B cell (primary cell): ENCODE measurements around the gene ZNF747. TPM values are rescaled to one million over a fixed set of nuclear protein-coding genes. Genes with fewer than 3 reads are reported as not detected.
"Not testable (repeated sequence)": the region's sequence is repeated elsewhere in the genome, so short reads cannot be mapped to it uniquely, and the experiment has no call there.

Source experiments
- ATAC-seq: fragments of 200-7000 bp; cut with Tn5 transposase; one replicate; pipeline ENCODE4 v1.10.0; 2021; ENCODE audit warnings: low read depth, mild to moderate bottlenecking, moderate number of reproducible peaks, moderate library complexity
- CTCF ChIA-PET: fragments of 350-600 bp; sonication (Branson Sonifier 250); formaldehyde crosslinking; loops from one replicate; lab custom pipeline; 2021; ENCODE audit warnings: antibody characterized with exemption, inconsistent platforms; lab: Charles Lee
- POLR2A ChIA-PET: fragments of 350-600 bp; sonication (Branson Sonifier 250); formaldehyde crosslinking; loops from one replicate; lab custom pipeline; 2021; ENCODE audit warnings: antibody characterized with exemption; lab: Charles Lee
- DNase-seq: peaks from one replicate; pipeline ENCODE4 v3.0.0; 2013
- H2AFZ ChIP-seq: 2 replicates; pipeline ENCODE4 v1.6.1; 2012; ENCODE audit warnings: mild to moderate bottlenecking, low read depth, low read length; ENCODE audit not compliant: insufficient read depth, poor library complexity, severe bottlenecking
- H3K27ac ChIP-seq, 2 donors: 1 replicate in 1 of 2; 2 replicates in 1 of 2; pipeline ENCODE4 v1.5.1; 2012 to 2013; ENCODE audit warnings: low read length in 2 of 2, mild to moderate bottlenecking in 2 of 2, moderate library complexity in 1 of 2
- H3K27me3 ChIP-seq, 4 experiments: fragments of 200-600 bp in 1 of 4; sonication (generic) in 1 of 4; replicated peaks in 1 of 4; 1 replicate in 2 of 4; 2 replicates in 2 of 4; pipeline versions ENCODE4 v1.6.1 to v1.7.0; 2013 to 2016; ENCODE audit warnings: low read length in 3 of 4, mild to moderate bottlenecking in 2 of 4, mixed read lengths in 1 of 4, moderate library complexity in 1 of 4; ENCODE audit not compliant: insufficient read depth in 4 of 4, control insufficient read depth in 3 of 4; ENCODE audit errors: control extremely low read depth in 1 of 4
- H3K36me3 ChIP-seq, 2 experiments: replicated peaks in 1 of 2; 1 replicate in 1 of 2; 2 replicates in 1 of 2; pipeline versions ENCODE4 v1.6.1 to v1.7.1; 2013; ENCODE audit warnings: low read length in 1 of 2; ENCODE audit not compliant: insufficient read depth in 2 of 2, control insufficient read depth in 1 of 2; ENCODE audit errors: control extremely low read depth in 1 of 2, extremely low read depth in 1 of 2
- H3K4me1 ChIP-seq, 2 donors: fragments of 200-600 bp in 1 of 2; sonication (generic) in 1 of 2; 1 replicate in 1 of 2; 2 replicates in 1 of 2; pipeline versions ENCODE4 v1.5.1 to v1.6.1; 2013 to 2017; ENCODE audit warnings: low read length in 2 of 2; ENCODE audit not compliant: control insufficient read depth in 2 of 2, insufficient read depth in 2 of 2
- H3K4me2 ChIP-seq: replicated peaks from 2 replicates; pipeline ENCODE3; 2012; ENCODE audit warnings: mild to moderate bottlenecking, low read depth, low read length; ENCODE audit not compliant: poor library complexity, severe bottlenecking
- H3K4me3 ChIP-seq, 5 experiments: fragments of 200-600 bp in 1 of 5; sonication (generic) in 1 of 5; 1 replicate in 3 of 5; 2 replicates in 2 of 5; pipeline versions ENCODE4 v1.5.1 to v1.7.0; 2011 to 2016; ENCODE audit warnings: low read length in 4 of 5, mild to moderate bottlenecking in 4 of 5, low read depth in 2 of 5, control low read depth in 1 of 5, moderate library complexity in 1 of 5; ENCODE audit not compliant: insufficient read depth in 1 of 5; ENCODE audit errors: control extremely low read depth in 1 of 5, extremely low read depth in 1 of 5
- H3K79me2 ChIP-seq: fragments of 200-600 bp; sonication (generic); one replicate; pipeline ENCODE4 v1.6.0; 2016; ENCODE audit warnings: low read length; ENCODE audit not compliant: control insufficient read depth, insufficient read depth
- H3K9ac ChIP-seq: fragments of 200-600 bp; sonication (generic); 2 replicates; pipeline ENCODE4 v1.6.1; 2017; ENCODE audit warnings: mild to moderate bottlenecking, low read length, moderate library complexity
- H3K9me3 ChIP-seq, 3 donors: one replicate each; pipeline versions ENCODE4 v1.6.1 to v1.7.1; 2013; ENCODE audit warnings: low read length in 2 of 3; ENCODE audit not compliant: control insufficient read depth in 2 of 3, insufficient read depth in 1 of 3; ENCODE audit errors: control extremely low read depth in 1 of 3
- H4K20me1 ChIP-seq: 2 replicates; pipeline ENCODE4 v1.6.0; 2012; ENCODE audit warnings: mild to moderate bottlenecking, low read length; ENCODE audit not compliant: insufficient read depth, control insufficient read depth, poor library complexity, severe bottlenecking
- H3K27ac Mint-ChIP-seq: one replicate; pipeline ENCODE4 v1.8.0; 2021; ENCODE audit warnings: mixed read lengths
- H3K27me3 Mint-ChIP-seq: one replicate; pipeline ENCODE4 v1.8.0; 2021; ENCODE audit warnings: mixed read lengths
- H3K4me1 Mint-ChIP-seq: one replicate; pipeline ENCODE4 v1.8.0; 2021; ENCODE audit warnings: mixed read lengths
- H3K4me3 Mint-ChIP-seq: one replicate; pipeline ENCODE4 v1.8.0; 2021; ENCODE audit warnings: mixed read lengths
- H3K9me3 Mint-ChIP-seq: one replicate; pipeline ENCODE4 v1.8.0; 2022; ENCODE audit warnings: mixed read lengths; ENCODE audit not compliant: insufficient read depth
- CTCF ChIP-seq: fragments of 200-600 bp; IDR thresholded peaks from one replicate; pipeline ENCODE4 v1.8.0; 2022; ENCODE audit warnings: antibody characterized with exemption, mild to moderate bottlenecking
- EZH2 ChIP-seq: IDR thresholded peaks from 2 replicates; pipeline ENCODE4 v1.6.1; 2012; ENCODE audit warnings: borderline replicate concordance, low read depth, mild to moderate bottlenecking, moderate library complexity, low read length; ENCODE audit not compliant: insufficient read depth, poor library complexity, severe bottlenecking
- WGBS: methylation state at CpG from one replicate; pipeline ENCODE4 v1.1.5; 2013; ENCODE audit warnings: missing lambda C conversion rate; ENCODE audit not compliant: insufficient coverage; 5-methylcytosine and 5-hydroxymethylcytosine counted together
- intact Hi-C: fragments of 100-400 bp; cut with micrococcal nuclease; formaldehyde crosslinking; loops from one replicate; pipeline ENCODE4 v1.10.0; 2022
- polyA plus RNA-seq: library from polyadenylated mRNA; depleted of rRNA; stranded (reverse); fragments of >200 nt; gene quantifications from 2 replicates; pipeline ENCODE4 v1.2.3, GENCODE V29; 2012
- total RNA-seq, 2 donors: library from RNA; stranded (reverse); fragments of 120-200 nt in 1 of 2; gene quantifications; 1 replicate in 1 of 2; 2 replicates in 1 of 2; pipeline versions ENCODE4 v1.2.3 to v1.2.4, GENCODE V29; 2013 to 2022

The ZNF747 gene
- total and polyA plus RNA-seq, 2 donors (not counting 1 experiment from before 2014, with no cell fraction given): 9.7 to 17.3 TPM

DNA sequence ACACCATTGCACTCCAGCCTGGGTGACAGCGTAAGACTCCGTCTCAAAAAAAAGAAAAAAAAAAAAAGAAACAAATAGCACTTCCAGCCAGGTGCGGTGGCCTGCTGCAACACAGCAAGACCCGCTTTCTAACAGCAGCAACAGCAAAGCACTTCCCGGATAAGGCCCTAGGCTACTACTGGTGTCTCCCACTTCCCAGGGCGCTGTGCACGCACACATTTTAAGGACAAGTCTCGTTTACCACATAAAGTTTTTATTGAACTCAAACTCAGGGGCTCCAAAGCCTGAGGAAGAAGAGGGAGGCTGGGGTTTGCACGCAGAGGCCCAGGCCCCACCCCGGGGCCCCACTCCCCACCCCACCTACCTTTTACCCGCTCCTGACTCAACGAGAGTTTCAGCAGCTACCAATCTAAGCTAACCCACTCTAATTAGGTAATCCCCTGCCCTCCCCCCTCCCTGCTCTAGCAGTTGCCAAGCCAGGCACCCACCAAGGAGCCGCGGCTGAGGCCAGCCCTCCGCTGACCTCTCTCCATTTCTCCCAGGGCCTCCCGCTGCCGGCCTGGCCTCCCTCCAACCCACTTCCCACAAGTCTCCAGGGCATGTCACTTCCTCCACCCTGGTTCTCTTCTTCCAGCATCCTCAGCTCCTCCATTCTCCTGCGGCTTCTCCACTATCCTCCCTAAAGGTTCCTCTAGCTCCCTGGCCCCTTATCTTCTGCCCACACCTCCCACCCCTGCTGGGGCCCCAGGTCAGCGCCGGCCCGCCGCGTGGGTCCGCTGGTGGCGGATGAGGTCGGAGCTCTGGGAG, 10.7 kb downstream of the ZNF747 start:
- Histone ChIP-seq H3K36me3 (peaks cover 0 to 18% of the 10 kb centered on the region in 2 experiments), H3K27me3 (no peaks in the 10 kb centered on the region), H2AFZ (no peak overlapping the region), H4K20me1 (no peaks in the 10 kb centered on the region), H3K27ac (no peak overlapping the region), H3K79me2 (peaks cover 1% of the 10 kb centered on the region), H3K4me3 (no peak overlapping the region), H3K4me1 (peaks cover 13 to 28% of the 10 kb centered on the region in 2 donors), H3K9ac (no peak overlapping the region), H3K9me3 (no peaks in the 10 kb centered on the region), H3K4me2 (no peak overlapping the region)
- Mint-ChIP-seq H3K27ac (no peak overlapping the region), H3K27me3 (no peaks in the 10 kb centered on the region), H3K9me3 (no peaks in the 10 kb centered on the region), H3K4me1 (peaks cover 18% of the 10 kb centered on the region), H3K4me3 (peak overlapping the region; percentile 52)
- ChIA-PET CTCF (interaction anchor here (1.1 to 1.8 kb wide), 2 partner anchors 11 to 65 kb away, joined by 3 to 5 read pairs; partner anchors contain the start of gene ZNF747), POLR2A (interaction anchor here (0.5 to 2.3 kb wide), 3 partner anchors 11 to 103 kb away, joined by 3 to 12 read pairs (median 5); partner anchors contain the start of gene ZNF747)
- 96% methylated on average over 20 of the region's 26 CpGs for WGBS
- TF ChIP-seq CTCF (no peak), EZH2 (no peak)
- no peak for ATAC-seq
- no peak for DNase-seq
- intact Hi-C loops: no loop called here

DNA sequence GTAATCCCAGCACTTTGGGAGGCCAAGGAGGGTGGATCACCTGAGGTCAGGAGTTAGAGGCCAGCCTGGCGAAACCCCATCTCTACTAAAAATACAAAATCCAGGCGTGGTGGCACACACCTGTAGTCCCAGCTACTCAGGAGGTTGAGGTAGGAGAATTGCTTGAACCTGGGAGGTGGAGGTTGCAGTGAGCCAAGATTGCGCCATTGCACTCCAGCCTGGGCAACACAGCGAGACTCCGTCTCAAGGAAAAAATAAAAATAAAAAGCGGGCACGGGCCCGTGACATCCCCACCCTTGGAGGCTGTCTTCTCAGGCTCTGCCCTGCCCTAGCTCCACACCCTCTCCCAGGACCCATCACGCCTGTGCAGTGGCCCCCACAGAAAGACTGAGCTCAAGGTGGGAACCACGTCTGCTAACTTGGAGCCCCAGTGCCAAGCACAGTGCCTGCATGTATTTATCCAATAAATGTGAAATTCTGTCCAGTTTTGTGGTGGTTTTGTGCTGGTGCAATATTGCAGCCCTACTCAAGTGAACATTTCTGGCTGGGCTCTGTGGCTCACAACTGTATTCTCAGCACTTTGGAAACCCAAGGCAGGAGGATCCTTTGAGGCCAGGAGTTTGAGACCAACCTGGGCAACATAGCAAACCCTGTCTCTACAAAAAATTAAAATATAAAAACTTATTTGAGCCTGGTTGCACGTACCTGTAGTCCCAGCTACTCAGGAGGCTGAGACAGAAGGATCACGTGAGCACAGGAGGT, 11.8 kb downstream of the ZNF747 start:
- POLR2A ChIA-PET: interaction anchor here (0.6 kb wide), 1 partner anchor 56 kb away, joined by 4 read pairs; no protein-coding TSS in a partner anchor
- ATAC-seq, intact Hi-C loops: not testable (repeated sequence)

More for the DNA sequence above, 11.8 kb downstream of the ZNF747 start:
- not testable (repeated sequence) for H3K9me3 ChIP-seq, H3K4me3 ChIP-seq, H4K20me1 ChIP-seq, H3K27ac Mint-ChIP-seq, H3K9ac ChIP-seq, H3K4me2 ChIP-seq, H3K79me2 ChIP-seq, H3K4me3 Mint-ChIP-seq, H3K9me3 Mint-ChIP-seq, H2AFZ ChIP-seq, H3K27me3 Mint-ChIP-seq, H3K4me1 Mint-ChIP-seq, H3K27ac ChIP-seq, DNase-seq, H3K27me3 ChIP-seq
- peaks cover 4 to 17% of the 10 kb centered on the region in 2 donors for H3K4me1 ChIP-seq
- CTCF ChIA-PET: interaction anchor here (1.7 kb wide), 1 partner anchor 73 kb away, joined by 4 read pairs; no protein-coding TSS in a partner anchor
- H3K36me3 ChIP-seq: peaks cover 0 to 26% of the 10 kb centered on the region in 2 experiments
- WGBS: 92% methylated on average over 7 of the region's 12 CpGs
